ENCODE results near the gene WNK4.

DNA sequence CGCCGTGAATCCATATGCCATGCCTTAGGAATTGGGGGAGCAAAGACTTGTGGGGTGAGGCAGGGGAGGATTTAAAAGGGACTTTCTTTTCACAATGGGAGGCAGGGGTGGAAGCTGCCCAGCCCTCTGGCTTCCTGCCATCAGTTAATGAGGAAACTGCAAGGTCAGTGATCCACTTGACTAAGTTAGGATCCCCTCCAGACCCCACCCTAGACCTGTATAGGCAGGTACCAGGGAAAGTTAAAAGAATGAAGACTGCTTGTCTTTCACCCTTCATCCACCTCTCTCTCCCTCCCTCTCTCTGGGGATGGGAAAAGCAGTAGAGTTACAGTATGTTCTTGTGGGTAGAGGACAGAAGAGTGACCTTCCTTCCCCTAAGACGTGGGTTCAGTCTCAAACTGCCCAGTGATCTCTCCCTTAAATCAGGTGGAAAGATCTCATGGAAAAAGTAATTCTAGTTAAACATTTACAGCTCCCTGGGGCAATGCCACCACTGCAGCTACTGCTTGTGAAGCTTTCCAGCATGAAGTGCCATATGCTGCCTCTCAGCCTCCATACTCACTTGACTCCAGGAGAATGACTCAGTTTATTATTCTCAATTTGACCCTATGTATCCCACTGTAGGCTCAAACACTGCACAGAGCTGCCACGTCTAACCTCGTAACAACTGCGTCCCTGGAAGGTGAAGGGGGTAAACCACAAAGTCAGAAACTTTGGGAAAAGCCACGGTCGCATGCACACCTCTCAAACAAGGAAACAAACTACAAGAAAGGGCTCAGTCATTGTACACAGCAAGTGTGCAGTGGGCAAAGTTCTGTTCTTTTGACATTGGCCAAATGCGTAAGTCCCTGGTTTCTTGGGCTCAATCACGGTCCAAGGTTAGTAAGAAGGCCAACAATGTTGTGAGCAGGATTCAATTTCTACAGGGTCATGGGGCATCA is 16.9 kb downstream of the WNK4 start:
- no peak for TF ChIP-seq GATA3 (IDR thresholded peaks at IDR 0.05; ENCODE audit: low read depth, low read length)
- no peak for TF ChIP-seq GATA2 (IDR thresholded peaks at IDR 0.05; ENCODE audit: low read depth, low read length)

Data from SH-SY5Y (cell line).